ENCODE measurements around the gene UBR2.
"Not testable (repeated sequence)": the region's sequence is repeated elsewhere in the genome, so short reads cannot be mapped to it uniquely, and the experiment has no call there.

The UBR2 gene

GRCh38 chr6:42555477-42556457, 8.1 kb upstream of the UBR2 start:
- peak; percentile 81 for DNase-seq (ENCODE audit: low spot score)

GRCh38 chr6:42556462-42556861, 7.4 kb upstream of the UBR2 start:
- DNase-seq (ENCODE audit: low spot score), result no peak

GRCh38 chr6:42559276-42559675, 4.6 kb upstream of the UBR2 start:
- not testable (repeated sequence) for DNase-seq (ENCODE audit: low spot score)

DNA sequence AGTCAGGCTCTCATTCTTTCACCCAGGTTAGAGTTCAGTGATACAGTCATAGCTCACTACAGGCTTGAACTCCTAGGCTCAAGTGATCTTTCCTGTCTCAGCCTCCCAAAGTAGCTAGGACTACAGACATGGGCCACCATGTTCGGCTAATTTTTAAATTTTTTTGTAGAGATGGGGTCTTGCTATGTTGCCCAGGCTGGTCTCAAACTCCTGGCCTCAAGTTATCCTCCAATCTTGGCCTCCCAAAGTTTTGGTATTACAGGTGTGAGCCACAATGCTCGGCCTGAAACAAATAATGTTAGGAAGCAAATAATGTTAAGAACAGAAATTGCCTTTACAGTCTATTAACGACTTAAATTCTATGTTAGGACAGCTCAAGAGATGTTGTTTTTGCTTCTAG, 1.8 kb upstream of the UBR2 start:
- no peak for DNase-seq (ENCODE audit: low spot score)

GRCh38 chr6:42562788-42563405, 932 bp upstream of the UBR2 start:
- DNase-seq (ENCODE audit: low spot score), result no peak

DNA sequence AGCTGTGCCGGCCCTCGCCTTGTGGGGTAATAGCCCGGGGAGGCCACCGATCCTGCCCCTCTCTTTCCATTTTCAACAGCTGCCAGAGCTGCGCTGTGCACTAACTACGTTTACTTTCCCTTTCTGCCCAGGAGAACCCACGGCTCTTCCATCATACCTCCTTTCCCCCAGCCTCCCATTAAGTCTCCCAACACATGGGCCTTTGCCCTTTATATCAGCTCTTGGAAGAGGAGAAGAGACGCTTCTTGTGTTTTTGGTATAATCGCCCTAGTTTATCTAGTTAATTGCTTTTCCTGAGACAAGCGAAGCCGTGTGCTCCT, 637 bp downstream of the UBR2 start:
- DNase-seq (ENCODE audit: low spot score), result peak; percentile 64

GRCh38 chr6:42565823-42566613, 2.2 kb downstream of the UBR2 start:
- DNase-seq (ENCODE audit: low spot score), result peak; percentile 35

DNA sequence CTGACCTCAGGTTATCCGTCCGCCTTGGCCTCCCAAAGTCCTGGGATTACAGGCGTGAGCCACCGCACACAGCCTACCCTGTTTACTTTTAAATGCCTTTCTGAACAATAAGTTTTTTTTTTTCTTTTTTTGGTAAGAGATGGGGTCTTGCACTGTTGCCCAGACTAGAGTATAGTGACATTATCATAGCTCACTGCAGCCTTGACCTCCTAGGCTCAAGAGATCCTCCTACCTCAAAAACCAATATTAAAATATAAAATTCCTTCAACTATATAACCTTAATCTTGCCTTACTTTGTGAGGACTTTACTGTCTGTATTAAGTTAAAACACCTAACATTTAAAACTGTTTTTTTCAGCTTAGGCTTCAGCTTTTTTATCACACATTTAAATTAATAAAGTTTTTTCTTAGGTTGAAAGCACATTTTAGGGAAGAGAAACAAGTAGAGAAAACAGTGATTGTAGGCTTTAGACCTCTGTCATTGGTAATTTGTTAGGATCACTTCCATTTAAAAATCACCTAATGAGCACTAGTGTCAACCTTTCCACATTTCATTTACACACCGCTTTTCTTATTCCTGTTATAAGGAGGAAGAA, 2.9 kb downstream of the UBR2 start:
- no peak for DNase-seq (ENCODE audit: low spot score)

GRCh38 chr6:42567237-42567636, 3.4 kb downstream of the UBR2 start:
- DNase-seq (ENCODE audit: low spot score), result not testable (repeated sequence)

- peak; percentile 52 for DNase-seq (ENCODE audit: low spot score)
Measured at GRCh38 chr6:42569102-42570028, 5.5 kb downstream of the UBR2 start.

DNA sequence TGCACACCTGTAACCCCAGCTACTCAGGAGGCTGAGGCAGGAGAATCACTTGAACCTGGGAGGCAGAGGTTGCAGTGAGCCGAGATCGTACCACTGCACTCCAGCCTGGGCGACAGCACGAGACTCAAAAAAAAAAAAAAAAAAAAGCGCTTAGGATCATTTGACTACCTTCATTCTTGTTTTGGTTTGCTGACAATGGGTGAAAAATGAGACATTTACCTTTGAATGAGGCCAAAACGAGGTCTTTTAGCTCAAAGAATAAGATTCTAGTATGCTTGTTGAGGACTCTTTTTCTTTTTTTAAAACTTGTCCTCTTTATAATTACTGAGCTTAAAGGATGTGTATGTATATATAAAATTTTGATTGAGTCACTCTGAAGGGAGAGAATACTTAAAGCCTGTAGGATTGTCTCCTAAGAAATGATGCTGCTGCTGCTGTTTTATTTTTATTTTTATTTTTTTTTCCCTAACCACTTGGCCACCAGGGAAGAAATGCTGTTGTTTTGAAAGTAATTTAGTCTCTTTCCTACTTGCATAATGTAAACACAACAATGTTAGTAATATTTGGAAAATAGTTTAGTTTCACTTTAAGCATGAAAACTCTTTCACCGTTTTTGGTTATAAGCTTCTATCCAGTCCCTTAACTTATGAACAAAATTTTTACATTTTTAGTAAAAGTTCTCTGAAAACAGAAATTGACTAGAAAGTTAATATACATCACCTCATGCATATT, 7.9 kb downstream of the UBR2 start:
- no peak for DNase-seq (ENCODE audit: low spot score)

DNA sequence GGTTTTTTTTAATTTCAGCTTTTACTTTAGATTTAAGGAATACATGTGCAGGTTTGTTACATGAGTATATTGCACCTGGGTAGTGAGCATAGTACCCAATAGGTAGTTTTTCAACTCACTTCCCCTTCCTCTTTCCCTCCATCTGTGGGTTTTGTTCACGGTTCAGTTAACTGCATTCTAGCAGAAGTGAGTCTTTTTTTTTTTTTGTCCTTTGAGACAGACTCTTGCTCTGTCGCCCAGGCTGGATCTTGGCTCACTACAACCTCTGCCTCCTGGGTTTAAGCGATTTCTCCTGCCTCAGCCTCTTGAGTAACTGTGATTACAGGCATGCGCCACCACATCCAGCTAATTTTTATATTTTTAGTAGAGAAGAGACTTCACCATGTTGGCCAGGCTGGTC, 8.7 kb downstream of the UBR2 start:
- DNase-seq (ENCODE audit: low spot score), result peak; percentile 96

- DNase-seq (ENCODE audit: low spot score), result not testable (repeated sequence)
Measured at GRCh38 chr6:42576538-42576937, 12.7 kb downstream of the UBR2 start.

GRCh38 chr6:42598300-42598699, 34.5 kb downstream of the UBR2 start:
- no peak for DNase-seq (ENCODE audit: low spot score)

DNA sequence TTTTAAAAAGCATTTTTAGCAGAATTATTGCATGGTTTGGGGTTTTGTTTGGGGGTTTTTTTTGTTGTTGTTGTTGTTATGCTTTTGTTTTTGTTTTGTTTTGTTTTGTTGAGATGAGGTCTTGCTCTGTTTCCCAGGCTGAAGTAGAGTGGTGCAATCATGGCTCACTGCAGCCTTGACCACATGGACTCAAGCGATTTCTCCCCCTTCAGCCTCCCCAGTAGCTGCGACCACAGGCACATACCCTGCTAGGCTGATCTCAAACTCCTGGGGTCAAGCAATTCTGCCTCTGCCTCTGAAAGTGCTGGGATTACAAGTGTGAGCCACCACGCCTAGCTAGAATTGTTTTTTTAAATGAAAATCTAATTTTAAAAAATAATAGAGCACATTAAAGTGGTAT, 35.7 kb downstream of the UBR2 start:
- DNase-seq (ENCODE audit: low spot score), result no peak

- no peak for DNase-seq (ENCODE audit: low spot score)
Measured at GRCh38 chr6:42604150-42604549, 40.3 kb downstream of the UBR2 start.

DNA sequence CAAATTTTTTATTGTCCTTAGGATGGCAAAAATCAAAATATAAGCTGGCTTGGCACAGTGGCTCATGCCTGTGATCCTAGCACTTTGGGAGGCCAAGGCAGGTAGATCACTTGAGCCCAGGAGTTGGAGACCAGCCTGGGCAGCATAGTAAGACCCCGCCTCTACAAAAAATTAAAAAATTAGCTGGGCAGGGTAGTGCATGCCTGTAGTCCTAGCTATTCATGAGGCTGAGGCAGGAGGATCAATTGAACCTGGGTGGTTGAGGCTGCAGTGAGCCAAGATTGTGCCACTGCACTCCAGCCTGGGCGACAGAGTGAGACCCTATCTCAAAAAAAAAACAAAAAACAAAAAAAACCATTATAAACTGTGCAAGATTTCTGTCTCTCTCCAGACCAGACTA, 40.9 kb downstream of the UBR2 start:
- not testable (repeated sequence) for DNase-seq (ENCODE audit: low spot score)

DNA sequence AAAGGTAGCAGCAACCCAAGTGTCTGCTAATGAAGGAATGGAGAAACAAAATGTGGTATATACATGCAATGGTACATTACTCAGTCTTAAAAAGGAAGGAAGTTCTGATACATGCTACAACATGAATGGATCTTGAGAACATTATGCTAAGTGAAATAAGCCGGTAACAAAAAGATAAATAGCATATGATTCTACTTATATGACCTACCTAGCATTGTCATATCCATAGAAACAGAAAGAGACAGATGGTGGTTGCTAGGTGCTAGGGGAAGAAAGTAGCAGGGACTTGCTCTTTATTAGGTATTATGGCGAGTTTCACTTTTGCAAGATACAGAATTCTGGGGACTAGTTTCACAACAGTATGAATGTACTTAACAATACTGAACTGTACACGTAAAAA, 46.6 kb downstream of the UBR2 start:
- no peak for DNase-seq (ENCODE audit: low spot score)

GRCh38 chr6:42615518-42615917, 51.7 kb downstream of the UBR2 start:
- no peak for DNase-seq (ENCODE audit: low spot score)

GRCh38 chr6:42616716-42617115, 52.9 kb downstream of the UBR2 start:
- no peak for DNase-seq (ENCODE audit: low spot score)

- DNase-seq (ENCODE audit: low spot score), result no peak
Measured at GRCh38 chr6:42618105-42618504, 54.3 kb downstream of the UBR2 start.

All from NAMALWA (cell line).